Measurements from ENCODE around the gene NTN3.
"Not testable (repeated sequence)": the region's sequence is repeated elsewhere in the genome, so short reads cannot be mapped to it uniquely, and the experiment has no call there.

Gene NTN3

GRCh38 chr16:2466667-2467527 is 4.2 kb upstream of the NTN3 start:
- DNase-seq, result no peak

- DNase-seq, result peak; percentile 47
Measured at GRCh38 chr16:2467528-2468232, 3.4 kb upstream of the NTN3 start.

DNA sequence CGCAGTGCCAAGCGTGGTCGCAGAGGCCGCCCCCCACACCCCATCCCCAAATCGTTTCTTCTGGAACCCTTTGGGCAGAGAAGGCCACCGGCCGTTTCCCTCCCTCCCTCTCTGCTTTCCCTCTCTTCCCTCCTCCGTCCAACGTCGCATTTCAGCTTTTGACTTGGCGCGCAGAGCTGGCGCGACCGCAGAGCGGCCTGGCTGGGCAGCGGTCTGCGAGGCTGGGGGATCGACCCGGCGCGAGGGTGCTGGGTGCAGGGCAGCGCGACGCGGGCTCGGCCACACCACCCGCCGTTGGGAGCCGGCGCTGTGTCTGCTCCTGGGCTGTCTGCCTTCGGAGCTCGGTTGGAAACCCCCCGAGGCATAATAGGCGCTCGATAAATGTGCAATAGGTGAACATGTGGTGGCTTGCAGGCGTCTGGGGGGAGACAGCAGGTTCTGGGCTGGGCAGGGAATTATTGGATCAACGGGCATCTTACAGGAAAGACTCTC is 2.8 kb upstream of the NTN3 start:
- DNase-seq, result peak; percentile 65

DNA sequence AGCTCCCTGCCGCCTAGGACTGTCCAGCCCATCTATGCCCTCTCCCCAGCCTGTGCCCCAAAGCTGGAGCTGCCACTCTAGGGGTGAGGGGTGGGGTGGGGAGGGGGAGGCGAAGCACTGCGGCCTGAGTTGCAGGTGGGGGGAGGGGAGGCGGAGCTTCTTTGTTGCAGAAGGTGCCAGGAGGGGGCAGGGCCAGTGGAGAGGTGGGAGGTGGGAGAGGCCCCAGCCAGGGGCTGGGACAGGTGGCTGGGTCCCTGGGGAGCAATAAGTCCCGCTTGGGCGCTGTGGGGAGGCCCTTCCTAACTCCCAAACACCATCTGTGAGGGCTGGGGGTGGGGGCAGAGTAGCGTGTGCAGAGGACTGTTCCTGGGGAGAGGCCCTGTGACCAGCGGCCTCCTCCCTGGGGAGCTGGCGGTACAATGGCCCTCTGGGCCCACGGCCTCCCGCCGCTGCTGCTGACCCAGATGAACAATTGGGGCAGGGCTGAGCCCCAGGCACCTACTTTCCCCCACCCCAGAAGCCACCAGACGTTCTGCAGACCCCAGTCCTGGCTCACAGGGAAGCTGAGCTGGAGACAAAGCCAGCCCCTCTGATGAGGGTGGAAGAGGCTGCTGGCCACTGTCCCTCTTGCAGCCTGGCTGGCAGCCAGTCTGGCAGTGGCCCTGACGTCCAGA is 2.2 kb upstream of the NTN3 start:
- DNase-seq, result peak; percentile 65

DNA sequence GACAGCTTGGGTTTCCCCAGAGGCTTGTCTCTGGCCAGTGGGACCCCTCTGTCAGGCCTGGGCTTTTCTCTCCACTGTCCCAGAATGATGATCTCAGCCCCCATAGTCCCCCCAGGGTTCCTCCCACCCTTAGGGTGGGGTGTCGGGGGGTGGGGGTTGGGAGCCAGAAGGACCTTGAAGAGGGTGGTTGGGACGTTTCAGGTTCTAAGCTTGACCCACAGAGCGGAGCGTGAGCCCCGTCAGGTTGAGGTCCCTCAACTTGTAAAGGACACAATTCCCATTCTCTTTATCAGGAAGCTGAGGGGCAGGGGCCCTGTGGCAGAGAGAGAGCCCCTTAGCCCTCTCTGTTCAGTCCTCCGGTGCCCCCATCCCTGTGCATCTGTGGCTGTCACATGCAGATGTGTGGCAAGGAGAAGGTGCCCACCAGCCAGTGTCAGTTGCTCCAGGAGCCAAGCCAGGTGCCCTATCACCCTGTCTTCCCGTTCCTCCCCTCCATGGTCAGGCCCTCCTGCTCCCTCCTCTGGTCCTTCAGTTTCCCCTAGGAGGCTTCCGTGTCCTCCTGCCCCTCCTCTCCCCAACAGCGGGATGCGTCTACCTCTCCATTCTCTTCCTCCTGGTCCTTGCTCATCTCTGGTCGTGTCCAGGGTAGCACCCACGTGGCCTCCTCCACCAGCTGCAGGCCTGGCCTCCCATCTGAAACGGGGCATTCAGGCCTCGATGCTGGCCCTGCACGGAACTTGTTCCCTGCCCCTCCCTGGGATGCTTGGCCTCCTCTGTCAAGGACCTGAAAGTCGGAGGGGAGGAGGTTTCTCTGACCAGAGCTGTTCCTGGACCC is 1.5 kb upstream of the NTN3 start:
- no peak for DNase-seq

DNA sequence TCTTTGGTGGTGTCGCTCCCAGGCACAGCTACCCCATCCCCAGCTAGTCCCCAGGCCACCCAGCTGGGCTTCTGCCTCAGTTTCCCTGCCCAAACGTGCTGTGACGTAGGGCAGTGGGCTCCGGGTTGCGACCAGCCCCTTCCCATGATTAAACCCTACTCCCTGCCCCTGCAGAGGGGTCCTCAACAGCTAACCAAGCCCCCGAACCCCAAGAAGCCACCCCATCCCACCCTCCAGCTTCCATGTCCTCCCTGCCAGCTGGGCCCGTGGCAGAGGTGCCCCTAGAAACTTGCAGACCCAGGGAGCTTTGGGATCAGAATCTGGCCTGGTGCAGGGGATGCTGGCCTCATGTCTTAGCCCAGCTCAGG is 879 bp upstream of the NTN3 start:
- no peak for DNase-seq

- DNase-seq, result no peak
Measured at GRCh38 chr16:2470603-2471015, 488 bp upstream of the NTN3 start.

GRCh38 chr16:2471653-2472487 is 773 bp downstream of the NTN3 start:
- no peak for DNase-seq

DNA sequence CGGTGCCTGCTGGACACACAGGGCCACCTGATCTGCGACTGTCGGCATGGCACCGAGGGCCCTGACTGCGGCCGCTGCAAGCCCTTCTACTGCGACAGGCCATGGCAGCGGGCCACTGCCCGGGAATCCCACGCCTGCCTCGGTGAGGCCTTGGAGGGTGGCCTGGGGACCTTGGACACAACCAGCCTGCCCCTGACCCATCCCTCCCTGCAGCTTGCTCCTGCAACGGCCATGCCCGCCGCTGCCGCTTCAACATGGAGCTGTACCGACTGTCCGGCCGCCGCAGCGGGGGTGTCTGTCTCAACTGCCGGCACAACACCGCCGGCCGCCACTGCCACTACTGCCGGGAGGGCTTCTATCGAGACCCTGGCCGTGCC is 1.4 kb downstream of the NTN3 start:
- no peak for DNase-seq

- DNase-seq, result no peak
Measured at GRCh38 chr16:2472885-2473445, 1.9 kb downstream of the NTN3 start.

- DNase-seq, result no peak
Measured at GRCh38 chr16:2473446-2473926, 2.4 kb downstream of the NTN3 start.

GRCh38 chr16:2473999-2474876 is 3.1 kb downstream of the NTN3 start:
- DNase-seq, result no peak

DNA sequence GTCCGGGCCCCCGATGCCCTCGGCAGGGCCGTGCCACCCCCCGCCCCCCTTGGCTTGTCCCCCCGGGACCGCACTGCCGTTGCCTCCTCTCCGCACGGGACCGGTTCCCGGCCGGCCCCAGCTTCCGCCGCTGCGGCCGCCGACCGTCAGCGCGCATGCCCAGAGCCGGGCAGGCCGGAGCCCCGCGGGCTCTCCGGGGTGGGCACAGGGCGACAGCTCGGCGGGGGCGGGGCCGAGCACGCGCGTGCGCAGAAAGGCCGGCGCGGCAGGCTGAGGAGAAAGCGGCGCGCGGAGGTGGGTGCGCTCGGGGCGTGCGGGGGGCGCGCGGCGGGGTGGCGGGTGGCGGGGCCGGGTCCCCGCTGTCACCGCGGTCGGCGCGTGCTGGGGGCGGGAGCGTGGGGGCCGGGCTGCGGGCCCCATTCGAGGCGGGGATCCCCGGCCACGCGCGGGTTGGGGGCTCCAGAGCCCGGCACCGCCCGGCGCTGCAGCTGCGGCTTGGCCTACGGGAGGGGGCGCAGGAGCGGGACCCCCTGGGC is 3.8 kb downstream of the NTN3 start, which contains the start of gene TBC1D24:
TSS of gene TBC1D24 (plus strand) at position 251 of the 536 bp plus-strand sequence. CDS start 21,022 bp downstream, outside the sequence.
- no peak for DNase-seq

DNA sequence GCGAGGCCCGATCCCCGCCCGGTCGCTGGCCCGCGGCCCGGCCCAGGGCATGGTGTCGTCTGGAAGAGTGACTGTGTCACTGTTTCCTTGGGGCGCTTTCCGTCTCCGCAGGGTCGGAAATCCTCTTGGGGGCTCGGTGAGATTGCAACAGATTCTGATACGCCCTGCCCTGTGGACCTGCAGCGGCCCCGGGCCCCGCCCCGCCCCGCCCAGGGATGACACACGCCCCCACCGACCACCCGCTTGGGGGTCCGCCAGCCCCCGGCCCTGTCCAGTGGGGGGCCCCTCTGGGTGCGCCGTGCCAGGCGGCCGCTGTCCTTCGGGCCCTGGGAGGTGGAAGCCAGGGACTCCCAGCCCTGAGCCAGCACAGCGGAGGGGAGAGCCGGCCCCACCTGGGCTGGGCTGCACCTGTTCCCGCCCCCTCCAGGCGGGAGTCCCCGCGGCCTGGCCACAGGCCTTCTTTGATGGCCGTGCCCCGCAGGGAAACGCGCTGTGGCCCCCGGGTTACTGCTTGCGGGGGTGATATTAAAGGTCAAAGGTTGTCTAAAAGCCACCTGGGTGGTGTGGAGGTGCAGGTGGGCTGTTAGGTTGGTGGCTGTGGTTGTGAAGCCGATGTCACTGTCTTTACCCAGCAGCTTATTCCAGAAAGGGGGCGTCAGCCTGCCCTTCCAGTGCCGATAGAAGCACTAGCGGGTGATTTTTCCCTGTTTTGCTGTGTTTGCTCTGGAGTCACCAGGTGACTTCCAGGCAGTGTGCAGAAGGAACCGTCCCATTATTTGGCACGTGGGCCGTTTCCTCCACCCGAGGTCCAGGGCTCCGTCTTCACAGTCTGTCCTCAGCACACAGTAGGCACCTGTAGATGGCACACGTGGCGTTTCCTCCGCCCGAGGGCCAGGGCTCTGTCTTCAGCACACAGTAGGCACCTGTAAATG is 4.6 kb downstream of the NTN3 start:
- DNase-seq, result no peak

DNA sequence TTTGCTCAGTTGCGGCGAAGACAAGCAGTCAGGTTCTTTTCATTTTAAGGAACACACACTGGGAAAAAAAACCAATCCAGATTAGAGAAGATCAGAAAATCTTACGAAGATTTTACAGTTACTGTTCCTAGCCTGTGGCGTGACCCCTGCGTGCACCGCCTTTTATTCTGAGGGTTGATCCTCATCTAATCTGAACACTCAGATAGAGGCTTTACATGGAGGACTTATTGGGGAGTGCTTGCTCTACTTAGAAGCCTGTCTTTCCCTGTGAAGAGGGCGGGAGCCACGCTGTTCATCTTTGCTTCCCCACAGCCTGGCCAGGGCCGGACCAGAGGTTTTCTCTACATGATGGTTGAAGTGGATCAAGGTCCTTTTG is 5.2 kb downstream of the NTN3 start:
- DNase-seq, result no peak

DNA sequence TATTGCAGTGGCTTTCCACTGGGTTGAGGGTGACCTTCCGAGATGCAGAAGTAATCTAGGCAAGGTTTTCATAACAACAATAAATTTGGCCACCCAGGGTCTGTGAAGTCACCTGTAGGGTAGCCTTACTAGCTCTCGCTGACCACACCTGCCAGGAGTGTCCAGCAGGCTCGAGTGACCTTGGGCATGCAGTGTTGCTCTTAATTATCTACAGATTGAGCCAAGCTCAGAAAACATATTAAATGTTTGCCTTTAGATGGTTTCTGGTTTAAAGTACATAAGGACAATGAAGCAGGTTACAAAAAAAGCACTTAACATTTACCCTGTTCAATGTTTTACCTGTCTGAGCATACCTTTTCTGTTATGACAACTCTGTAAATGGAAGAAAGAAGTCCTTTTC is 5.6 kb downstream of the NTN3 start:
- no peak for DNase-seq

DNA sequence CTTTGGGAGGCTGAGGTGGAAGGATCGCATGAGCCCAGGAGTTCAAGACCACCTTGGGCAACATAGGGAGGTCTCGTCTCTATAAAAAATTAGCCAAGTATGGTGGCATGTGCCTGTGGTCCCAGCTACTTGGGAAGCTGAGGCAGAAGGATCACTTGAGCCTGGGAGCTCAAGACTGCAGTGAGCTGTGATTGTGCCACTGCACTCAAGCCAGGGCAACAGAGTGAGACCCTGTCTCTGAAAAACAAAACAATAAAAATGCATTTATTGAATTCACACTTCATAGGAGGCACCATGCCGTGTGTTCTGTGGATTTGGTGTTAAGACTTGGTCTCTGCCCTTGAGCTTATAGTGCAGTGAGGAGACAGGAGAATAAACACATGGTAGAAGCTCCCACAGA is 6.2 kb downstream of the NTN3 start:
- DNase-seq, result no peak

DNA sequence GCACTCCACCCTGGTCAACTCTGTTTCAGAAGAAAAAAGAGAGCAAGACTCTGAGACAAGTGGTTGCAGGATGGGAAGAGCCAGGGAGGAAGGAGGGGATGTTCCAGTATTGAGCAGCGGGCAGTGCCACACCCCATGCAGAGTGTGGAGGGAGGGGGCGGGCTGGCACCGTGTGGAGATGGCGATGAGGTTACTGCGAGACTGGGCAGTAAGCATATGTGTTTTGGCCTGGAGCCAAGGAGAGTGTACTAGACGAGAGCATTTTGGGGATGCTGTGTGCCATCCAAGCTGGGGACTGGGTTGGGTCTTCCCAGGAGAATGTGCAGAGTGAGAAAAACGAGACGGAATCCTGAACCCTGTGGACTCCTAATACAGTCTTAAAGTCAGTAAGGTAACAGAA is 7.2 kb downstream of the NTN3 start:
- no peak for DNase-seq

DNA sequence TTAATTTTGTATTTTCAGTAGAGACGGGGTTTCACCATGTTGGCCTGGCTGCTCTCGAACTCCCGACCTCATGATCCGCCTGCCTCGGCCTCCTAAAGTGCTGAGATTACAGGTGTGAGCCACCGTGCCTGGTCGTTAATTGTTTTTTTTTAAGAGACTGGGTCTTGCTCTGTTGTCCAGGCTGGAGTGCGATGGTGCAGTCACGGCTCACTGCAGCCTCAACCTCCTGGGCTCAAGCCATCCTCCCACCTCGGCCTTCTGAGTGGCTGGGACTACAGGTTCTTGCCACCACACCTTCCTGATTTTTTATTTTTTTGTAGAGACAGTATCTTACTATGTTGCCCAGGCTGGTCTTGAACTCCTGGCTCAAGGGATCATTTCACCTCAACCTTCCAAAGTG is 8.9 kb downstream of the NTN3 start:
- not testable (repeated sequence) for DNase-seq

Data from NCI-H2081 treated with DMSO at 0.1 percent for 48 hours (cell line).